Liver (tissue), 9 donors: Measurements from ENCODE around the gene SLC25A1. TPM values are rescaled to one million over a fixed set of nuclear protein-coding genes. Genes with fewer than 3 reads are reported as not detected.

Source experiments
- DNase-seq: peaks from one replicate; pipeline ENCODE4 v3.0.0-alpha.2; 2017; ENCODE audit warnings: low spot score
- H3K27ac ChIP-seq, 2 donors: one replicate each; pipeline ENCODE4 v1.7.0; 2013; ENCODE audit warnings: inconsistent platforms in 2 of 2, low read length in 2 of 2, control low read depth in 1 of 2, low read depth in 1 of 2, mild to moderate bottlenecking in 1 of 2
- H3K27me3 ChIP-seq, 4 donors: one replicate each; pipeline versions ENCODE4 v1.6.1 to v1.7.0; 2013; ENCODE audit warnings: low read length in 3 of 4, inconsistent platforms in 1 of 4, mild to moderate bottlenecking in 1 of 4, moderate library complexity in 1 of 4; ENCODE audit not compliant: control insufficient read depth in 4 of 4, insufficient read depth in 4 of 4
- H3K36me3 ChIP-seq, 4 donors: one replicate each; pipeline versions ENCODE4 v1.6.1 to v1.7.0; 2013; ENCODE audit warnings: low read length in 3 of 4, mild to moderate bottlenecking in 3 of 4, low read depth in 1 of 4, moderate library complexity in 1 of 4; ENCODE audit not compliant: control insufficient read depth in 4 of 4, insufficient read depth in 3 of 4
- H3K4me1 ChIP-seq, 4 donors: one replicate each; pipeline versions ENCODE4 v1.6.1 to v1.7.0; 2013; ENCODE audit warnings: low read length in 3 of 4, mild to moderate bottlenecking in 3 of 4, moderate library complexity in 1 of 4; ENCODE audit not compliant: control insufficient read depth in 4 of 4, insufficient read depth in 4 of 4
- H3K4me3 ChIP-seq, 3 donors: one replicate each; pipeline versions ENCODE4 v1.6.1 to v1.7.0; 2013; ENCODE audit warnings: low read length in 3 of 3, control low read depth in 1 of 3, low read depth in 1 of 3, mild to moderate bottlenecking in 1 of 3
- H3K9ac ChIP-seq, 2 donors: one replicate each; pipeline ENCODE4 v1.7.0; 2013; ENCODE audit warnings: low read length in 2 of 2, mild to moderate bottlenecking in 2 of 2, moderate library complexity in 2 of 2, control low read depth in 1 of 2, low read depth in 1 of 2
- H3K9me3 ChIP-seq, 4 donors: one replicate each; pipeline versions ENCODE4 v1.6.1 to v1.7.0; 2013; ENCODE audit warnings: low read length in 3 of 4; ENCODE audit not compliant: control insufficient read depth in 4 of 4
- ATF3 ChIP-seq: IDR thresholded peaks from 2 replicates; pipeline ENCODE4 v1.6.1; 2016; ENCODE audit warnings: antibody characterized with exemption
- CTCF ChIP-seq: fragments of 150-350 bp; IDR thresholded peaks from 2 replicates; pipeline ENCODE4 v1.5.1; 2017; ENCODE audit warnings: improper control_type of control experiment, low read depth, low read length; ENCODE audit not compliant: missing input control
- EGR1 ChIP-seq, 2 donors: IDR thresholded peaks; 2 replicates each; pipeline ENCODE4 v1.6.1; 2016 to 2018; ENCODE audit warnings: antibody characterized with exemption in 2 of 2, low read depth in 2 of 2
- FOXA1 ChIP-seq: IDR thresholded peaks from 2 replicates; pipeline ENCODE4 v1.6.1; 2016; ENCODE audit warnings: antibody characterized with exemption
- FOXA2 ChIP-seq: IDR thresholded peaks from 2 replicates; pipeline ENCODE4 v1.6.1; 2016; ENCODE audit warnings: antibody characterized with exemption
- GABPA ChIP-seq, 2 donors: IDR thresholded peaks in 1 of 2; conservative IDR thresholded peaks in 1 of 2; 2 replicates each; pipeline ENCODE4 v1.6.1; 2016; ENCODE audit warnings: antibody characterized with exemption in 2 of 2, mild to moderate bottlenecking in 1 of 2, moderate library complexity in 1 of 2
- HNF4A ChIP-seq, 2 donors: conservative IDR thresholded peaks; 2 replicates each; pipeline ENCODE4 v1.6.1; 2016; ENCODE audit warnings: antibody characterized with exemption in 2 of 2, mild to moderate bottlenecking in 2 of 2
- HNF4G ChIP-seq: IDR thresholded peaks from 2 replicates; pipeline ENCODE4 v1.6.1; 2016; ENCODE audit warnings: antibody characterized with exemption
- JUND ChIP-seq, 2 donors: IDR thresholded peaks; 2 replicates each; pipeline ENCODE4 v1.6.1; 2016; ENCODE audit warnings: antibody characterized with exemption in 2 of 2
- MAX ChIP-seq: IDR thresholded peaks from 2 replicates; pipeline ENCODE4 v1.6.1; 2016; ENCODE audit warnings: antibody characterized with exemption
- NR2F2 ChIP-seq: IDR thresholded peaks from 2 replicates; pipeline ENCODE4 v1.6.1; 2016; ENCODE audit warnings: antibody characterized with exemption
- RAD21 ChIP-seq, 2 donors: IDR thresholded peaks; 2 replicates each; pipeline ENCODE4 v1.6.1; 2016; ENCODE audit warnings: antibody characterized with exemption in 2 of 2, mild to moderate bottlenecking in 2 of 2
- REST ChIP-seq: IDR thresholded peaks from 2 replicates; pipeline ENCODE4 v1.6.1; 2016; ENCODE audit warnings: antibody characterized with exemption, mild to moderate bottlenecking
- RXRA ChIP-seq, 2 donors: IDR thresholded peaks; 2 replicates each; pipeline ENCODE4 v1.6.1; 2017 to 2018; ENCODE audit warnings: antibody characterized with exemption in 2 of 2, mild to moderate bottlenecking in 1 of 2
- SP1 ChIP-seq: IDR thresholded peaks from 2 replicates; pipeline ENCODE4 v1.6.1; 2018; ENCODE audit warnings: antibody characterized with exemption, mild to moderate bottlenecking
- TAF1 ChIP-seq: conservative IDR thresholded peaks from 2 replicates; pipeline ENCODE4 v1.6.1; 2016; ENCODE audit warnings: antibody characterized with exemption, mild to moderate bottlenecking
- ZBTB33 ChIP-seq: IDR thresholded peaks from 2 replicates; pipeline ENCODE4 v1.6.1; 2016; ENCODE audit warnings: antibody characterized with exemption
- WGBS: extraction: QIAGEN DNeasy Blood & Tissue Kit; methylation state at CpG from one replicate; pipeline ENCODE4 v1.1.7; 2013; 5-methylcytosine and 5-hydroxymethylcytosine counted together
- polyA plus RNA-seq, 2 donors: library from polyadenylated mRNA; stranded (reverse) in 1 of 2; unstranded in 1 of 2; fragments of 200-250 nt in 1 of 2; fragments of >200 nt in 1 of 2; fragmentation: Nextera tagmentation in 1 of 2; extraction: Ambion mirVana in 1 of 2; gene quantifications; one replicate each; pipeline versions ENCODE4 v1.2.1 to v1.2.3, GENCODE V29; 2013 to 2015
- total RNA-seq, 2 donors: library from RNA; depleted of rRNA; stranded (reverse); fragments of >200 nt; gene quantifications; one replicate each; pipeline ENCODE4 v1.2.3, GENCODE V29; 2014
- donor health status: healthy.
- donor health status: healthy.
- donor health status: healthy.
- donor health status: healthy.
- donor health status: healthy.

Gene SLC25A1
- total and polyA plus RNA-seq, 4 donors: 59.5 to 78.3 (median 73.9) TPM

- H3K9me3 ChIP-seq: no peaks in the 10 kb centered on the region
- no peak within 1 kb of the TSS for H3K9ac ChIP-seq
- no peaks in the 10 kb centered on the region for H3K27me3 ChIP-seq
- TF ChIP-seq FOXA1: no peak
- TF ChIP-seq FOXA2: no peak
- TF ChIP-seq JUND (IDR thresholded peaks at IDR 0.05): no peak
- no peak for TF ChIP-seq RXRA (IDR thresholded peaks at IDR 0.05)
- TF ChIP-seq CTCF: no peak
- TF ChIP-seq MAX: no peak
- TF ChIP-seq RAD21 (IDR thresholded peaks at IDR 0.05): no peak
- TF ChIP-seq REST: no peak
- no peak for TF ChIP-seq NR2F2
- TF ChIP-seq GABPA (IDR thresholded peaks at IDR 0.05 in 1 of 2, conservative IDR thresholded peaks at IDR 0.05 in 1 of 2): no peak
- no peak for TF ChIP-seq HNF4G
- no peak for TF ChIP-seq TAF1
- H3K4me3 ChIP-seq: no peak within 1 kb of the TSS
- no peak for DNase-seq
- WGBS: 93% methylated on average over 27 of the region's 27 CpGs
- H3K4me1 ChIP-seq: no peaks in the 10 kb centered on the region
- no peak within 1 kb of the TSS for H3K27ac ChIP-seq
- peaks cover 2 to 24% (median 16%) of the 10 kb centered on the region in 4 donors for H3K36me3 ChIP-seq
These were observed 47.4 kb downstream of the SLC25A1 start, which contains the start of gene TSSK2 for GRCh38 chr22:19130959-19131684. Gene TSSK2 (plus strand): TSS chr22:19131308. CDS start chr22:19131400, 92 bp downstream.

- DNase-seq: no peak
- Histone ChIP-seq H3K27me3 (no peaks in the 10 kb centered on the region), H3K27ac (no peak overlapping the region), H3K36me3 (peaks cover 0 to 21% (median 14%) of the 10 kb centered on the region in 4 donors), H3K4me1 (no peaks in the 10 kb centered on the region), H3K9ac (no peak overlapping the region), H3K4me3 (no peak overlapping the region), H3K9me3 (no peaks in the 10 kb centered on the region)
- TF ChIP-seq FOXA2 (no peak), ATF3 (no peak), HNF4A (conservative IDR thresholded peaks at IDR 0.05) (no peak), REST (no peak), SP1 (no peak), NR2F2 (no peak), EGR1 (IDR thresholded peaks at IDR 0.05; ENCODE audit: low read depth in 2 of 2) (no peak), HNF4G (no peak), ZBTB33 (no peak), TAF1 (no peak), RAD21 (IDR thresholded peaks at IDR 0.05) (no peak), RXRA (IDR thresholded peaks at IDR 0.05) (no peak)
- WGBS: 88% methylated on average over 8 of the region's 8 CpGs
These were observed 48.7 kb downstream of the SLC25A1 start for GRCh38 chr22:19129871-19130270.
